Psoas muscle (tissue), 8 donors: Measurements from ENCODE around the gene PHF20. TPM values are rescaled to one million over a fixed set of nuclear protein-coding genes. Genes with fewer than 3 reads are reported as not detected.

Experiments used
- ATAC-seq, 4 donors: fragments of 200-7000 bp; cut with Tn5 transposase; one replicate each; pipeline ENCODE4 v1.9.1; 2020; ENCODE audit warnings: moderate library complexity in 3 of 4, mild to moderate bottlenecking in 2 of 4
- DNase-seq, 2 donors: peaks; one replicate each; pipeline ENCODE4 v3.0.0-alpha.2; 2020
- H3K27ac ChIP-seq: fragments of 200-600 bp; one replicate; pipeline ENCODE4 v1.8.0; 2022
- H3K27me3 ChIP-seq, 3 donors: fragments of 200-600 bp in 1 of 3; one replicate each; pipeline versions ENCODE4 v1.6.1 to v1.8.0; 2013 to 2022; ENCODE audit warnings: low read length in 2 of 3, mild to moderate bottlenecking in 2 of 3, moderate library complexity in 1 of 3; ENCODE audit not compliant: insufficient read depth in 3 of 3
- H3K36me3 ChIP-seq, 2 donors: fragments of 200-600 bp in 1 of 2; one replicate each; pipeline versions ENCODE4 v1.6.1 to v1.8.0; 2013 to 2022; ENCODE audit warnings: low read depth in 1 of 2, mild to moderate bottlenecking in 1 of 2, moderate library complexity in 1 of 2; ENCODE audit not compliant: insufficient read depth in 1 of 2
- H3K4me1 ChIP-seq: fragments of 200-600 bp; one replicate; pipeline ENCODE4 v1.8.0; 2022
- H3K4me3 ChIP-seq: fragments of 200-600 bp; one replicate; pipeline ENCODE4 v1.8.0; 2022; ENCODE audit warnings: mild to moderate bottlenecking
- H3K9me3 ChIP-seq: fragments of 200-600 bp; one replicate; pipeline ENCODE4 v1.8.0; 2022
- CTCF ChIP-seq: fragments of 200-600 bp; IDR thresholded peaks from one replicate; pipeline ENCODE4 v1.8.0; 2022; ENCODE audit warnings: antibody characterized with exemption
- WGBS, 3 donors: extraction: QIAGEN DNeasy Blood & Tissue Kit; methylation state at CpG; one replicate each; pipeline versions ENCODE4 v1.1.6 to v1.1.7; 2013; 5-methylcytosine and 5-hydroxymethylcytosine counted together
- intact Hi-C, 2 donors: fragments of 100-400 bp; cut with DNase I; formaldehyde crosslinking; loops; one replicate each; pipeline versions ENCODE4 v1.11.0 to v1.14.2; 2022
- polyA plus RNA-seq, 3 donors: library from polyadenylated mRNA; stranded (reverse); fragments of 200-250 nt; gene quantifications; one replicate each; pipeline ENCODE4 v1.2.3, GENCODE V29; 2013
- total RNA-seq, 4 donors: library from RNA; stranded (reverse); fragmentation: NEBNext Ultra II Directional in 2 of 4; extraction: Animal tissue kit (Norgen Biotek cat#: 25700) in 2 of 4; gene quantifications; one replicate each; pipeline versions ENCODE4 v1.2.1 to v1.2.4, GENCODE V29; 2021 to 2023
- donor health status: healthy with polysubstance abuse.
- donor health status: DM: no; HTN: no; CAD: no; lungs with moderate emphysema.
- donor health status: Bipolar disorder and iron deficiency.
- donor health status: healthy.
- donor health status: DM: yes; HTN: yes; CAD: no.
- donor health status: DM: no; HTN: no; CAD: no.
- donor health status: DM: no; HTN: no; CAD: no.
- donor health status: DM: yes; HTN: yes; CAD: no.

Gene PHF20
- total and polyA plus RNA-seq, 7 donors: 32.1 to 97.9 (median 58.6) TPM

- Histone ChIP-seq H3K36me3 (peaks cover 3 to 78% of the 10 kb centered on the region in 2 donors), H3K4me3 (no peak overlapping the region), H3K4me1 (no peaks in the 10 kb centered on the region), H3K27me3 (no peaks in the 10 kb centered on the region), H3K9me3 (no peaks in the 10 kb centered on the region), H3K27ac (no peak overlapping the region)
- WGBS, 3 donors: 94 to 98% (median 95%) methylated on average over 2 of the region's 2 CpGs
- DNase-seq (no peak), ATAC-seq (no peak)
- intact Hi-C loops: no loop called here
- TF ChIP-seq CTCF: no peak
These were observed 157.5 kb downstream of the PHF20 start for GRCh38 chr20:35929301-35929700.

GRCh38 chr20:35934050-35934449 is 162.2 kb downstream of the PHF20 start:
- ATAC-seq: no peak

GRCh38 chr20:35939264-35939663 is 167.4 kb downstream of the PHF20 start:
- no peak overlapping the region for H3K27ac ChIP-seq
- intact Hi-C loops: no loop called here
- no peak for DNase-seq
- no peak for ATAC-seq
- WGBS, 3 donors: 92 to 98% (median 98%) methylated on average over 3 of the region's 3 CpGs
- H3K9me3 ChIP-seq: no peaks in the 10 kb centered on the region
- no peak overlapping the region for H3K4me3 ChIP-seq
- no peak for TF ChIP-seq CTCF
- H3K27me3 ChIP-seq: no peaks in the 10 kb centered on the region
- no peaks in the 10 kb centered on the region for H3K4me1 ChIP-seq
- peaks cover 2 to 82% of the 10 kb centered on the region in 2 donors for H3K36me3 ChIP-seq

More at GRCh38 chr20:35934050-35934449, 162.2 kb downstream of the PHF20 start:
- Histone ChIP-seq H3K27me3 (no peaks in the 10 kb centered on the region), H3K4me3 (no peak overlapping the region), H3K27ac (no peak overlapping the region), H3K36me3 (peaks cover 0 to 79% of the 10 kb centered on the region in 2 donors), H3K4me1 (no peaks in the 10 kb centered on the region), H3K9me3 (no peaks in the 10 kb centered on the region)
- no peak for TF ChIP-seq CTCF
- WGBS, 3 donors: 87 to 93% (median 89%) methylated on average over 4 of the region's 4 CpGs
- no peak for DNase-seq
- intact Hi-C loops: no loop called here

GRCh38 chr20:35941620-35942019 is 169.8 kb downstream of the PHF20 start:
- intact Hi-C loops: no loop called here
- DNase-seq (no peak), ATAC-seq (no peak)
- TF ChIP-seq CTCF: no peak
- Histone ChIP-seq H3K4me1 (no peaks in the 10 kb centered on the region), H3K9me3 (no peaks in the 10 kb centered on the region), H3K36me3 (peaks cover 2 to 83% of the 10 kb centered on the region in 2 donors), H3K27me3 (no peaks in the 10 kb centered on the region), H3K27ac (no peak overlapping the region), H3K4me3 (no peak overlapping the region)
- WGBS, 3 donors: 90 to 95% (median 92%) methylated on average over 2 of the region's 2 CpGs

- intact Hi-C loops: no loop called here
- ATAC-seq (no peak), DNase-seq (no peak)
- no peaks in the 10 kb centered on the region for H3K27me3 ChIP-seq
- H3K36me3 ChIP-seq: peaks cover 2 to 84% of the 10 kb centered on the region in 2 donors
- TF ChIP-seq CTCF: no peak
- no peak overlapping the region for H3K4me3 ChIP-seq
- H3K4me1 ChIP-seq: no peaks in the 10 kb centered on the region
- no peaks in the 10 kb centered on the region for H3K9me3 ChIP-seq
- 76 to 88% (median 85%) methylated on average over 2 of the region's 2 CpGs for WGBS, 3 donors
- no peak overlapping the region for H3K27ac ChIP-seq
These were observed 170.4 kb downstream of the PHF20 start for GRCh38 chr20:35942243-35942642.
